HG03135 (cell line): ENCODE measurements around the gene ZG16.
A peak's percentile ranks its signal among the peaks of the same experiment; 100 is the strongest.
"Not testable (repeated sequence)": the region's sequence is repeated elsewhere in the genome, so short reads cannot be mapped to it uniquely, and the experiment has no call there.

ENCODE experiments used
- ATAC-seq: cut with Tn5 transposase; IDR thresholded peaks from one replicate; pipeline ENCODE4 v1.9.1; 2021; ENCODE audit warnings: mild to moderate bottlenecking, moderate library complexity; ENCODE audit not compliant: unreplicated experiment

Gene ZG16

DNA sequence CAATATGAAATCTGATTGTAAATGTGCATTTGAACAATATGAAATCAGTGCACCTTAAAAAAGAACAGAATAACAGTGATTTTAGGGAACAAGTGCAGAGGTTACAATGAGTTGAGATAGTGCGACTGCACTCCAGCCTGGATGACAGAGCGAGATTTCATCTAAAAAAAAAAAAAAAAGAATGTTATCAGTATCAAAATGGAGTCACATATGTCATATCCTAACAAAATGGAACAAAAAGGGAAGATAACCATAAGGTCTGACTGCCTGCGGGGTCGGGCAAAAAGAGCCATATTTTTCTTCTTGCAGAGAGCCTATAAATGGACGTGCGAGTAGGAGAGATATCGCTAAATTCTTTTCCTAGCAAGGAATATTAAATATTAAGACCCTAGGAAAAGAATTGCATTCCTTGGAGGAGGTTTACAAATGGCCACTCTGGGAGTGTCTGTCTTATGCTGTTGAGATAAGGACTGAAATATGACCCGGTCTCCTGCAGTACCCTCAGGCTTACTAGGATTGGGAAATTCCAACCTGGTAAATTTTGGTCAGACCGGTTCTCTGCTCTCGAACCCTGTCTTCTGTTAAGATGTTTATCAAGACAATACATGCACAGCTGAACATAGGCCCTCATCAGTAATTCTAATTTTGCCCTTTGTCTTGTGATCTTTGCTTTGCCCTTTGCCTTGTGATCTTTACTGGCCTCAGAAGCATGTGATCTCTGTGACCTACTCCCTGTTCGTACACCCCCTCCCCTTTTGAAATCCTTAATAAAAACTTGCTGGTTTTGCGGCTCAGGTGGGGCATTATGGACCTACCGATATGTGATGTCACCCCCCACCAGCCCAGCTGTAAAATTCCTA, 5.3 kb downstream of the ZG16 start:
- ATAC-seq, result not testable (repeated sequence)

DNA sequence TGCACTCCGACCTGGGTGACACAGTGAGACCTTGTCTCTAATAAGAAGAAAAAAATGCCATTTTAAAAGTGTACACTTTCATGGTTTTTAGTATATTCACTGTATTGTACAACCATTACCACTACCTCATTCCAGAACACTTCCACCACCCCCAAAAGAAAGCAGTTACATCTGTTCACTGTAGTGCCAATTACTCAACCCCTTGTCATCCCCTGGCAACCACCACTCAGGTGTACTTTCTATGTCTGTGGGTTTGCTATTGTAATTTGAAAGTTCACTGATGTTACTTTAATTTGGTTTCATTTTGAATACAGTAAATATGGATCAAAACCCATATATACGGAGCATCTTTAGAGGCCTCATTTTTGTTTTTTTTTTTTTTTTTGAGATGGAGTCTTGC, 6.1 kb downstream of the ZG16 start:
- ATAC-seq, result no peak

DNA sequence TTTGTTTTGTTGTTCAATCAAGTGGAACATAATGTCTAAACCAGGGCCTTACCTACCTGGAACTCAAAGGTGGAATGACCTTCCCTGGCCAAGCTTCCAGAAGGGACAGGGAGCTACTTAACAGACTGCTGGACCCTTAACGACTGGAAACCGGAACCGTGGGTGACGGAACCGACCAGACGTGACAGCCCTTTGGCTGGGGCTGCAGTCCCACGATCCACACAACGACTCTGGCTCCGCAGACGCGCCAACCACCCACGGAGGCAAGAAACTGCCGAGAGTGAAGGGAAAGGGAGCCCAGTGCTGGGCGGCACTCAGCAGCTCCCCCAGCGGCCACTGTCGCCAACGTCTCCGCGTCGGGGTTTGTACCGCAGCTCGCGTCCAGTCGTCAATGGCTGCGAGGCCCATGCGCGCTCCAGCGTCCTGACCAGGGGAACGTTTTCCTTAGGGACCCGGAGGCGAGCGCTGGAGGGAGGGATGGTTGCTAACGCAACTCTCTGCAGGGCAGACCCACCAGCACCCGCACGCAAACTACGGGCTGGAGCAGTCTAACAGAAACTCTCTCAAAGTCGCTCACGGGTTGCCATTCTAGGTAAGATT, 6.9 kb downstream of the ZG16 start:
- ATAC-seq, result no peak

DNA sequence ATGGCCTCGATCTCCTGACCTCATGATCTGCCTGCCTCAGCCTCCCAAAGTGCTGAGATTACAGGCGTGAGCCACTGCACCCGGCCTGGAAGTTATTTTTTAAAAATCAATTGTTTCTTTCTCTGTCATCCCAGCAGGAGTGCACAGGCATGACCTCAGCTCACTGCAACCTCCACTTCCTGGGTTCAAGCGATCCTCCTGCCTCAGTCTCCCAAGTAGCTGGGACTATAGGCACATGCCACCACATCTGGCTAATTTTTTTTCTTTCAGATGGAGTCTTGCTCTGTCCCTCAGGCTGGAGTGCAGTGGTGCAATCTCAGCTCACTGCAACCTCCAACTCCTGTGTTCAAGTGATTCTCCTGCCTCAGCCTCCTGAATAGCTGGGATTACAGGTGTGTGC, 9.1 kb downstream of the ZG16 start:
- not testable (repeated sequence) for ATAC-seq

- no peak for ATAC-seq
These were observed 11.7 kb downstream of the ZG16 start for GRCh38 chr16:29789775-29790182.

GRCh38 chr16:29790183-29790948, 12.3 kb downstream of the ZG16 start, which contains the start of gene KIF22:
Gene KIF22, plus strand, starts transcription at chr16:29790751. Its CDS starts 9 bp downstream, at chr16:29790760.
- ATAC-seq, result peak; percentile 90

DNA sequence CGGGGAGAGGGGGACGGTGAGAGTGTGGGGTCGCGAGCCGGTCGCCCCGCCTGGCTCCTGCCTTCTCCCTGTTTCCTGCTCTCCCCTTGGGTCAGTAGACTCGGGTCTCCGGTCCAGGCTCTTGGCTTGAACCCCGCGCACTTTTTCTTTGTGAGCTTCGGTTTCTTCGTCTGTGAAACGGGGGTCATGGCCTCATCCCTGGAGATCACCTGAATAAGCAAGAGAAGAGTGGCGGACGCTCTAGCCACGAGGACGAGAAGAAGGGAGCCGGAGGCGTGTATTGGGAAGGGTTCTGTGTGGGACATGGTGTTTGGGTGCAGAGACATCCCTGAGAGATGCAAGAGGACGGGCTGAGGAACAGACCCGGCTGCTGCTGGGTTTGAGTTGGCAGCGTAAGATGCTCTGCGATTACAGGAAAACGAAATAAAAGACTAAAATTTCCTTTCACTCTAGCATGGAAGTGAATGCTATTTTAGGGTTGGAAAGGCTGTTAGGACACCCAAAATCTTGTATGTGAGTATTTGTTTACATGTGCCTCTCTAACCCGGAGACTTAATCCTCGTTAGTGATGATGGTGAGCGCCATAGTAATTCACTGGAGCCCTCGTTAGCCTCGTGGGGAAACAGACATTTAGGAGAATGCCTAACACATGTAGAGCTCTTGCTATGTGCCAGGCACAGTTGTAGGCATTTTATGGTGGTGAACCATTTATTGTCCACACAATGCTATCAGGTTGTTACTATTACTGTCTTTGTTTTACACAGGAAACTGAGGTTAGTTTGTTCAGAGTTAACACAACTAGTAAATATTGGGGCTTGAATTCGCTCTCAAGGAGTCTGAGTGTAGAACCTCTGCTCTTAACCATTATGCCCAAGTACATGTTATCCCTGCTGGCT, 13.1 kb downstream of the ZG16 start:
- no peak for ATAC-seq

GRCh38 chr16:29791845-29792807, 14.1 kb downstream of the ZG16 start:
- ATAC-seq, result no peak

DNA sequence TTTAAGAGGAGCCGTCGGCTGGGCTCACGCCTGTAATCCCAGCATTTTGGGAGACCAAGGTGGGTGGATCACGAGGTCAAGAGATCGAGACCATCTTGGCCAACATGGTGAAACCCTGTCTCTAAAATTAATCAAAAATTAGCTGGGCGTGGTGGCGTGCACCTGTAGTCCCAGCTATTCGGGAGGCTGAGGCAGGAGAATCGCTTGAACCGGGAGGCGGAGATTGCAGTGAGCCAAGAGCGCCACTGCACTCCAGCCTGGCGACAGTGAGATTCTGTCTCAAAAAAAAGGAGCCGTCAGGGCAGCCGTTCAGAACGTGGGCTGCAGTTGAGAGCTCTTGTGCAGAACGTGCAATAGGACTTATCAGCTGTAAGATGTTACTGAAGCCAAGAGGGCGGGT, 15.1 kb downstream of the ZG16 start:
- not testable (repeated sequence) for ATAC-seq

- no peak for ATAC-seq
These were observed 16.2 kb downstream of the ZG16 start for GRCh38 chr16:29794231-29794710.

- no peak for ATAC-seq
These were observed 24.4 kb downstream of the ZG16 start for GRCh38 chr16:29802416-29802935.

DNA sequence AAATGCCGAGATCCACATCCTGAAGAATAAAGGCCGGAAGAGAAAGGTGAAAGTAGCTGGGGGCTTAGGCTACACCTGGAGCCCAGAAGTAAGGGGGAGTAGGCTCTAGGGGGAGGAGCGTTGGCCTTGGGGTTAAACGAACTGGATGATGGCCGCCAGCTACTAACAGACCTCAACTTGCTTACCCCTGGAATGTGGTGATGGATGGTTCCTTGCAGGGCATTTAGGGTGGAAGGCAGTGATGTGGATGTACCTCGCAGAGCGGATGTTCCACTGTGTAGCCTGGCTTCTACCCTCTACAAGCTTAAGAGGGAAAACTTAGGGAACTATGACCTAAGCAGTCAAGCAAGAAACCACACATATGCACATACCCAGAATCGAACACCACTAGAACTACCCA, 26.0 kb downstream of the ZG16 start:
- ATAC-seq, result no peak

DNA sequence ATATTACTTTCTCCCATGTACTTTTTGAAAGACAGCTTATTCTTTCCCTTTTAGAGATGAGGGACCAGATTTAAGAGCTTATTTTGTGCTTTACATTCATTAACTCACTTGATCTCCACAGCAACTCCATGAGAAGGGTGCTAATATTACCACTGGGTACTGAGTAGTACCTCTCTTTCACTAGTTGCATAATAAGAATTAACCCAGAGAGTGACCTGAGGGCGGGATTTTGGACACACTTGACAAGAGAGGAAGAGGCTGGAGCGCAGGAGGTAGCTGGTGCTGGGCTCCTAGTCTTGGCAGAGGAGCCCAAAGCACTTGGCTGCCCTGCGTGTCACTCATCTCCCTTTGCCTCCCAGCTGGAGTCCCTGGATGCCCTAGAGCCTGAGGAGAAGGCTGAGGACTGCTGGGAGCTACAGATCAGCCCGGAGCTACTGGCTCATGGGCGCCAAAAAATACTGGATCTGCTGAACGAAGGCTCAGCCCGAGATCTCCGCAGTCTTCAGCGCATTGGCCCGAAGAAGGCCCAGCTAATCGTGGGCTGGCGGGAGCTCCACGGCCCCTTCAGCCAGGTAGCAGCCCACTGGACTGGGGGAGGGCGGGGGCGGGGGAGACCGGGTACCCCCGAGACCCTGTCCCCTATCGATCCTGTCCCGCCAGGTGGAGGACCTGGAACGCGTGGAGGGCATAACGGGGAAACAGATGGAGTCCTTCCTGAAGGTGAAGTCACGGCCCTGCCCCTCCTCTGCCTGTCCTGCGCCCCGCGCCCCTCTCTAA, 26.6 kb downstream of the ZG16 start:
- no peak for ATAC-seq

- peak; percentile 60 for ATAC-seq
These were observed 27.4 kb downstream of the ZG16 start for GRCh38 chr16:29805232-29806098.

DNA sequence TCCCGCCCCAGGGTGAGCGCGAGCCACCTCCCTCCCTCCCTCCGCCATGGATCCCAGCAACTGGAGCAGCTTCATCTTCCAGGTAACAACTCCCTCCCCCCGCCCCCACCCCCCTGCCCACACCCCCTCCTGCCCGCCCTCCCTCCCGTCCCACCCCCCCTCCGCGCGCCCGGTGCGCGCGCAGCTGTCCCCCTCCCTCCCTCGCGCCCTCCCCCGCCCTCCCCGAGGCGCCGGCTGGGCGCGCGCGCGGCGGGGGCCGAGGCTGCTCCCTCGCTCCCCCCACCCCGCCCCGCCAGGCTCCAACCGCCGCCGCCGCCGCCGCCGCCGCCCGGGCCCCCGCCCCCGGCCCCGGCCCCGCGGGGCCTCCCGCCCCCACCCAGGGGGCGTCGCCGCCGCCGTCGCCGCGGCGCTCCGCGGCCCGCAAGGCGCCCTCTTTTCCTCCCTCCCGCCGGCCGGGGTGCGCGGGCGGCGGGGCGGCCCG, 28.1 kb downstream of the ZG16 start, which contains the start of gene MAZ:
TSS of gene MAZ (plus strand) at position 431 of the 481 bp plus-strand sequence. CDS start 173 bp downstream, outside the sequence.
- ATAC-seq, result no peak

DNA sequence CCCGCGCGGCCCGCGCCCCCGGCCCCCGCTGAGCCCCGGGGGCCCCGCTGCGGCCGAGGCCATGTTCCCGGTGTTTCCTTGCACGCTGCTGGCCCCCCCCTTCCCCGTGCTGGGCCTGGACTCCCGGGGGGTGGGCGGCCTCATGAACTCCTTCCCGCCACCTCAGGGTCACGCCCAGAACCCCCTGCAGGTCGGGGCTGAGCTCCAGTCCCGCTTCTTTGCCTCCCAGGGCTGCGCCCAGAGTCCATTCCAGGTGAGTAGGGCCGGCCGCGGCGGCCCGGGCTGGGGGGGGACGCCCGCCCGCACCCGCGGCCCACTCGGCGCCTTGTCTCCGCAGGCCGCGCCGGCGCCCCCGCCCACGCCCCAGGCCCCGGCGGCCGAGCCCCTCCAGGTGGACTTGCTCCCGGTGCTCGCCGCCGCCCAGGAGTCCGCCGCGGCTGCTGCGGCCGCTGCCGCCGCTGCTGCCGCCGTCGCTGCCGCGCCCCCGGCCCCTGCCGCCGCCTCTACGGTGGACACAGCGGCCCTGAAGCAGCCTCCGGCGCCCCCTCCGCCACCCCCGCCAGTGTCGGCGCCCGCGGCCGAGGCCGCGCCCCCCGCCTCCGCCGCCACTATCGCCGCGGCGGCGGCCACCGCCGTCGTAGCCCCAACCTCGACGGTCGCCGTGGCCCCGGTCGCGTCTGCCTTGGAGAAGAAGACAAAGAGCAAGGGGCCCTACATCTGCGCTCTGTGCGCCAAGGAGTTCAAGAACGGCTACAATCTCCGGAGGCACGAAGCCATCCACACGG, 28.8 kb downstream of the ZG16 start:
- ATAC-seq, result no peak
